Left lung (tissue), 10 donors: ENCODE data around the gene DND1. TPM values are rescaled to one million over a fixed set of nuclear protein-coding genes. Genes with fewer than 3 reads are reported as not detected.
"Not testable (repeated sequence)": the region's sequence is repeated elsewhere in the genome, so short reads cannot be mapped to it uniquely, and the experiment has no call there.

Experiments
- ATAC-seq: fragments of 200-7000 bp; cut with Tn5 transposase; one replicate; pipeline ENCODE4 v1.9.1; 2020; ENCODE audit warnings: moderate library complexity
- DNase-seq, 4 donors: peaks; one replicate each; pipeline ENCODE4 v3.0.0-alpha.2; 2013 to 2020
- H3K27ac ChIP-seq, 2 donors: fragments of 200-600 bp; sonication (generic) in 1 of 2; one replicate each; pipeline versions ENCODE4 v1.5.0 to v1.8.0; 2020 to 2021
- H3K27me3 ChIP-seq, 2 donors: fragments of 200-600 bp; sonication (generic) in 1 of 2; one replicate each; pipeline versions ENCODE4 v1.5.0 to v1.8.0; 2020 to 2021
- H3K36me3 ChIP-seq, 2 donors: fragments of 200-600 bp; sonication (generic) in 1 of 2; one replicate each; pipeline versions ENCODE4 v1.5.0 to v1.8.0; 2020 to 2021
- H3K4me1 ChIP-seq, 2 donors: fragments of 200-600 bp; one replicate each; pipeline ENCODE4 v1.8.0; 2021
- H3K4me3 ChIP-seq, 2 donors: fragments of 200-600 bp; sonication (generic) in 1 of 2; one replicate each; pipeline versions ENCODE4 v1.5.0 to v1.8.0; 2020 to 2021; ENCODE audit warnings: mild to moderate bottlenecking in 1 of 2
- H3K9me3 ChIP-seq, 2 donors: fragments of 200-600 bp; sonication (generic) in 1 of 2; one replicate each; pipeline versions ENCODE4 v1.5.0 to v1.8.0; 2020 to 2021
- CTCF ChIP-seq, 2 donors: fragments of 200-600 bp; sonication (generic) in 1 of 2; IDR thresholded peaks; one replicate each; pipeline versions ENCODE4 v1.5.0 to v1.8.0; 2021; ENCODE audit warnings: antibody characterized with exemption in 2 of 2
- intact Hi-C, 2 donors: fragments of 100-400 bp; cut with DNase I; formaldehyde crosslinking; loops; one replicate each; pipeline versions ENCODE4 v1.11.2 to v1.14.2; 2022
- microRNA-seq, 2 donors: library from miRNA; unstranded; fragments of <30 nt; microRNA quantifications; one replicate each; pipeline ENCODE4, GENCODE V29; 2019
- polyA plus RNA-seq, 6 donors: library from polyadenylated mRNA; unstranded; fragments of 120-200 nt; gene quantifications; one replicate each; pipeline ENCODE4 v1.2.1, GENCODE V29; 2013; ENCODE audit not compliant: insufficient read length in 6 of 6
- total RNA-seq, 2 donors: library from RNA; stranded (reverse); fragmentation: NEBNext Ultra II Directional; extraction: Animal tissue kit (Norgen Biotek cat#: 25700); gene quantifications; one replicate each; pipeline ENCODE4 v1.2.1, GENCODE V29; 2021
- donor health status: DM: no; HTN: yes; CAD: no.
- donor health status: DM: no; HTN: no; CAD: no.

DND1 gene
- total and polyA plus RNA-seq, 8 donors, result 0.36 to 1.3 (median 0.58) TPM; not detected in 2

DNA sequence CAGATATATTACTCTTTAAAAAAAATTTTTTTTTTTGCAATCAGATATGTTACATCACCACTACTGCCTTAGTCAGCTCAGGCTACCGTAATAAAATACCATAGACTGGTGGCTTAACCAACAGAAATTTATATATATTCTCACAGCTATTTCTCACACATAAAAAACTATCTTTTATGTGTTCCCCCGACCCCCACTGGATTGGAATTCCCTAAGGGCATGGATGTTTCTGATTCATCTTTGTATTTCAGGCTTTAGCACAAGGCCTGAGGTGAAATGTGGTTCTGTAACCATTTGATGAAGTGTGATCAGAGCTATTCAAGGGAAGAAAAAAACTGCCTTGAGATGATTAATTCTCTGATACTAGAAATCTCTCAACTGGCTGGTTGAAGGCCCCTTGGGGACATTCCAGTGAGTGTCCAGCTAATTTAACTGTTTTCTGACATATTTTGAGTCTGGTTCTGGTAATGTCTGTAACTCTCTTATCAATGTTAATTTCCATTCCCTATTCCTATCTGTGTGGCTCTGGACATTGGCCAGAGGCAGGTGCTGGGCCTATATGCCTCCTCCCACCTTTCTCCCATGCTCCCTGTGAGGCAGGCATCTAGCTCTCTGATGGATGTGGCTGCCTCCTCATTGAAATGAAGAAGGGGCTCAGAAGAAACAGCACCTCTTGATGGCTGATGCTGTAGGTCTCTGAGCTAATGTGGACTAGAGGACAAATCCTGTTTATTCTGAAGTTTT, 42.9 kb downstream of the DND1 start:
- Histone ChIP-seq H3K27ac (peak overlapping the region; percentile 82 to 94), H3K4me1 (peaks cover 4 to 54% of the 10 kb centered on the region in 2 donors), H3K36me3 (no peaks in the 10 kb centered on the region), H3K27me3 (no peaks in the 10 kb centered on the region), H3K9me3 (peaks cover 0 to 5% of the 10 kb centered on the region in 2 donors), H3K4me3 (peak overlapping the region in 1 of 2 donors; percentile 64)
- intact Hi-C loops, result loop anchor here in 1 of 2 donors (10.0 kb wide), 1 partner anchor 56 kb away; no protein-coding TSS in a partner anchor
- no peak for ATAC-seq
- TF ChIP-seq CTCF (IDR thresholded peaks at IDR 0.05), result no peak
- DNase-seq, result peak in 1 of 4 donors; percentile 38

DNA sequence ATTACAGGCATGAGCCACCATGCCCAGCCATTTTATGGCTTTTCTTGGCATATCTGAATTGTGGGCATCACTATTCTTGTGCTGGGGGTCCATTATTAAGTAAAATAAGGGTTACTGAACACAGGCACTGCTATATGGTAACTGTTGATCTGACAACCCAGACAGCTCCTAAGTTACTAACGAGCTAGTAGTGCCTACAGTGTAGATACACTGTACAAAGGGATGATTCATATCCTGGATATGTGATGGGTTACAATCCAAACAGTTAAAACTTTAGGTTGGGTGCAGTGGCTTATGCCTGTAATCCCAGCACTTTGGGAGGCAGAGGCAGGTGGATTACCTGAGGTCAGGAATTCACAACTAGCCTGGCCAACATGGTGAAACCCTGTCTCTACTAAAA, 44.7 kb downstream of the DND1 start:
- intact Hi-C loops, result no loop called here
- Histone ChIP-seq H3K27me3 (no peaks in the 10 kb centered on the region), H3K9me3 (peaks cover 0 to 5% of the 10 kb centered on the region in 2 donors), H3K4me1 (peaks cover 4 to 38% of the 10 kb centered on the region in 2 donors), H3K36me3 (no peaks in the 10 kb centered on the region), H3K4me3 (no peak overlapping the region), H3K27ac (no peak overlapping the region)
- no peak for DNase-seq
- no peak for ATAC-seq
- TF ChIP-seq CTCF (IDR thresholded peaks at IDR 0.05), result no peak

- no peak for TF ChIP-seq CTCF (IDR thresholded peaks at IDR 0.05)
- H3K36me3 ChIP-seq, result no peaks in the 10 kb centered on the region
- DNase-seq, result no peak
- no peak overlapping the region for H3K27ac ChIP-seq
- no peak overlapping the region for H3K4me3 ChIP-seq
- peaks cover 0 to 5% of the 10 kb centered on the region in 2 donors for H3K9me3 ChIP-seq
- H3K4me1 ChIP-seq, result peaks cover 4 to 31% of the 10 kb centered on the region in 2 donors
- no peaks in the 10 kb centered on the region for H3K27me3 ChIP-seq
- ATAC-seq, result no peak
- intact Hi-C loops, result no loop called here
Observed at GRCh38 chr5:140627972-140628371, 45.4 kb downstream of the DND1 start.

GRCh38 chr5:140624886-140625285, 48.5 kb downstream of the DND1 start:
- H3K9me3 ChIP-seq, DNase-seq, intact Hi-C loops, H3K27ac ChIP-seq, H3K36me3 ChIP-seq, H3K27me3 ChIP-seq, H3K4me3 ChIP-seq, ATAC-seq: not testable (repeated sequence)
- H3K4me1 ChIP-seq, result peaks cover 0 to 15% of the 10 kb centered on the region in 2 donors

DNA sequence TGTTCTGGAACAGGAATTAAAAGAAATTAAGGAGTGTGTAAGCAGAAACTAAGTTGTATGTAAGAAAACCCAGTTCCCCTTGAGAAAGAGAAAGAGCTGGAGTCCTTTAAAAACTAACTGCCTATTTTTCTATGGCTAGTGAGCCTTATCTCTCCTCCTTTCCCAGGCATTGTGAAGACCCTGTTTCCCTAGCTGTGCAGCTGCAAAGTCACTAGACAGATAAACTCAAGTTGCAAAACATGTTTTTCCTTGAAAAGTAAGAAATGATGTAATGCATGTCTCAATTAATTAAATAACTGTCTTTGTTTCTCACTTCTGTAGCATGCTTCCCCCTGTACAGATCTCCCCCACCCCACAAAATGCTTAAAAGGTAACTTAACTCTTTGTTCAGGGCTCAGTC, 50.3 kb downstream of the DND1 start:
- H3K27me3 ChIP-seq, intact Hi-C loops, DNase-seq, H3K4me3 ChIP-seq, ATAC-seq, H3K36me3 ChIP-seq, H3K4me1 ChIP-seq, H3K9me3 ChIP-seq, H3K27ac ChIP-seq: not testable (repeated sequence)

GRCh38 chr5:140622301-140622700, 51.1 kb downstream of the DND1 start:
- Histone ChIP-seq H3K9me3 (no peaks in the 10 kb centered on the region), H3K27ac (no peak overlapping the region), H3K36me3 (no peaks in the 10 kb centered on the region), H3K27me3 (no peaks in the 10 kb centered on the region), H3K4me3 (no peak overlapping the region), H3K4me1 (no peaks in the 10 kb centered on the region)
- ATAC-seq (no peak), DNase-seq (peak in 2 of 4 donors; percentile 65 to 84)
- intact Hi-C loops, result no loop called here
- TF ChIP-seq CTCF (IDR thresholded peaks at IDR 0.05), result no peak

Small RNAs within 50 kb of the gene (microRNA-seq; reads per million reads assigned to microRNA genes)
- gene MIR3655, result 0 to 0.55 reads per million in 2 donors

Other genes starting within 250 kb of the DND1 start
- gene EIF4EBP3, start 125.9 kb downstream of the DND1 start, total RNA-seq, result 10 to 100 TPM; 10.6 to 16.8 TPM
- 10 to 100 TPM; 10.2 to 13.2 (median 12.4) TPM for gene EIF4EBP3, start 125.9 kb downstream of the DND1 start, polyA plus RNA-seq
- 10 to 100 TPM; 25.1 to 33.0 TPM for gene SRA1, start 116.1 kb downstream of the DND1 start, total RNA-seq
- gene SRA1, start 116.1 kb downstream of the DND1 start, polyA plus RNA-seq, result 10 to 100 TPM; 20.2 to 36.2 (median 23.1) TPM
- 10 to 100 TPM; 19.6 to 23.2 TPM for gene APBB3, start 109.0 kb downstream of the DND1 start, total RNA-seq
- gene APBB3, start 109.0 kb downstream of the DND1 start, polyA plus RNA-seq, result 10 to 100 TPM; 39.6 to 60.1 (median 50.6) TPM
- 10 to 100 TPM; 78.6 to 82.8 TPM for gene SLC35A4, start 108.7 kb downstream of the DND1 start, total RNA-seq
- gene SLC35A4, start 108.7 kb downstream of the DND1 start, polyA plus RNA-seq, result 10 to 100 TPM; 63.8 to 79.8 (median 73.9) TPM
- gene CD14, start 40.4 kb downstream of the DND1 start, total RNA-seq, result 100 to 1,000 TPM in 1 of 2 donors, 10 to 100 TPM in 1; 76.8 to 252 TPM
- 10 to 100 TPM; 11.1 to 21.1 (median 18.8) TPM for gene CD14, start 40.4 kb downstream of the DND1 start, polyA plus RNA-seq
- gene TMCO6, start 34.1 kb downstream of the DND1 start, total RNA-seq, result 10 to 100 TPM in 1 of 2 donors, 1 to 10 TPM in 1; 7.6 to 12.8 TPM
- 10 to 100 TPM; 18.7 to 23.1 (median 19.7) TPM for gene TMCO6, start 34.1 kb downstream of the DND1 start, polyA plus RNA-seq
- gene NDUFA2, start 25.9 kb downstream of the DND1 start, total RNA-seq, result 10 to 100 TPM; 50.2 to 62.8 TPM
- gene NDUFA2, start 25.9 kb downstream of the DND1 start, polyA plus RNA-seq, result 10 to 100 TPM; 56.3 to 68.2 (median 64.1) TPM
- gene IK, start 25.7 kb downstream of the DND1 start, total RNA-seq, result 10 to 100 TPM; 53.9 to 58.5 TPM
- 100 to 1,000 TPM; 131 to 178 (median 164) TPM for gene IK, start 25.7 kb downstream of the DND1 start, polyA plus RNA-seq
- gene WDR55, start 8.7 kb downstream of the DND1 start, total RNA-seq, result 10 to 100 TPM; 21.0 to 26.5 TPM
- 10 to 100 TPM; 17.8 to 24.0 (median 20.7) TPM for gene WDR55, start 8.7 kb downstream of the DND1 start, polyA plus RNA-seq
- gene HARS1, start 17.8 kb upstream of the DND1 start, total RNA-seq, result 10 to 100 TPM; 36.2 to 50.4 TPM
- 10 to 100 TPM; 70.5 to 82.8 (median 74.3) TPM for gene HARS1, start 17.8 kb upstream of the DND1 start, polyA plus RNA-seq
- 10 to 100 TPM; 23.4 to 25.2 TPM for gene HARS2, start 17.9 kb upstream of the DND1 start, total RNA-seq
- 10 to 100 TPM; 46.4 to 57.4 (median 51.2) TPM for gene HARS2, start 17.9 kb upstream of the DND1 start, polyA plus RNA-seq
- gene ZMAT2, start 26.9 kb upstream of the DND1 start, total RNA-seq, result 10 to 100 TPM; 40.6 to 43.8 TPM
- gene ZMAT2, start 26.9 kb upstream of the DND1 start, polyA plus RNA-seq, result 100 to 1,000 TPM in 5 of 6 donors, 10 to 100 TPM in 1; 97.8 to 133 (median 118) TPM
- gene PCDHA1, start 112.6 kb upstream of the DND1 start, total RNA-seq, result not detected
- gene PCDHA1, start 112.6 kb upstream of the DND1 start, polyA plus RNA-seq, result under 1 TPM in 4 of 6 donors, not detected in 2; 0.06 to 0.14 (median 0.11) TPM
- gene PCDHA2, start 121.3 kb upstream of the DND1 start, total RNA-seq, result under 1 TPM; 0.18 to 0.52 TPM
- gene PCDHA2, start 121.3 kb upstream of the DND1 start, polyA plus RNA-seq, result under 1 TPM; 0.15 to 0.46 (median 0.35) TPM
- under 1 TPM; 0.50 to 0.73 TPM for gene PCDHA3, start 127.5 kb upstream of the DND1 start, total RNA-seq
- gene PCDHA3, start 127.5 kb upstream of the DND1 start, polyA plus RNA-seq, result under 1 TPM; 0.21 to 0.46 (median 0.40) TPM
- under 1 TPM; 0.65 to 0.79 TPM for gene PCDHA4, start 133.5 kb upstream of the DND1 start, total RNA-seq
- gene PCDHA4, start 133.5 kb upstream of the DND1 start, polyA plus RNA-seq, result under 1 TPM; 0.20 to 0.70 (median 0.46) TPM
- gene PCDHA5, start 148.0 kb upstream of the DND1 start, total RNA-seq, result under 1 TPM; 0.37 to 0.64 TPM
- under 1 TPM; 0.06 to 0.17 (median 0.08) TPM for gene PCDHA5, start 148.0 kb upstream of the DND1 start, polyA plus RNA-seq
- gene PCDHA6, start 154.4 kb upstream of the DND1 start, total RNA-seq, result 1 to 10 TPM in 1 of 2 donors, under 1 TPM in 1; 0.76 to 1.8 TPM
- under 1 TPM; 0.34 to 0.90 (median 0.46) TPM for gene PCDHA6, start 154.4 kb upstream of the DND1 start, polyA plus RNA-seq
- gene PCDHA7, start 160.7 kb upstream of the DND1 start, total RNA-seq, result under 1 TPM; 0.52 to 0.87 TPM
- gene PCDHA7, start 160.7 kb upstream of the DND1 start, polyA plus RNA-seq, result under 1 TPM; 0.10 to 0.66 (median 0.49) TPM
- gene PCDHA8, start 167.6 kb upstream of the DND1 start, total RNA-seq, result under 1 TPM in 1 of 2 donors, not detected in 1; 0.21 TPM
- gene PCDHA8, start 167.6 kb upstream of the DND1 start, polyA plus RNA-seq, result under 1 TPM; 0.05 to 0.16 (median 0.12) TPM
- gene PCDHA9, start 174.8 kb upstream of the DND1 start, total RNA-seq, result under 1 TPM in 1 of 2 donors, not detected in 1; 0.20 TPM
- gene PCDHA9, start 174.8 kb upstream of the DND1 start, polyA plus RNA-seq, result under 1 TPM; 0.03 to 0.11 (median 0.06) TPM
- 1 to 10 TPM in 1 of 2 donors, under 1 TPM in 1; 0.47 to 1.7 TPM for gene PCDHA10, start 182.3 kb upstream of the DND1 start, total RNA-seq
- gene PCDHA10, start 182.3 kb upstream of the DND1 start, polyA plus RNA-seq, result under 1 TPM; 0.14 to 0.65 (median 0.39) TPM
- gene PCDHA11, start 195.4 kb upstream of the DND1 start, total RNA-seq, result 1 to 10 TPM; 1.4 to 1.5 TPM
- gene PCDHA11, start 195.4 kb upstream of the DND1 start, polyA plus RNA-seq, result under 1 TPM; 0.15 to 0.53 (median 0.27) TPM
- gene PCDHA12, start 201.7 kb upstream of the DND1 start, total RNA-seq, result 1 to 10 TPM; 3.6 to 7.4 TPM
- gene PCDHA12, start 201.7 kb upstream of the DND1 start, polyA plus RNA-seq, result under 1 TPM in 5 of 6 donors, not detected in 1; 0.03 to 0.09 (median 0.06) TPM
- 1 to 10 TPM; 1.5 to 1.7 TPM for gene PCDHA13, start 208.5 kb upstream of the DND1 start, total RNA-seq
- gene PCDHA13, start 208.5 kb upstream of the DND1 start, polyA plus RNA-seq, result under 1 TPM; 0.09 to 0.38 (median 0.26) TPM